Measurements from ENCODE around the gene MGLL.

The MGLL gene

GRCh38 chr3:127646501-127647046 lies 175.7 kb downstream of the MGLL start:
- DNase-seq, result no peak

GRCh38 chr3:127645371-127646015 lies 176.8 kb downstream of the MGLL start:
- no peak for DNase-seq

- DNase-seq, result no peak
Observed at GRCh38 chr3:127644641-127645370, 177.5 kb downstream of the MGLL start.

GRCh38 chr3:127640042-127640355 lies 182.3 kb downstream of the MGLL start:
- no peak for DNase-seq

- no peak for DNase-seq
Observed at GRCh38 chr3:127639173-127640041, 182.9 kb downstream of the MGLL start.

Data from CD4-positive, alpha-beta T cell treated with Interleukin-10 for 1 hour (primary cell).